Loucy (cell line): ENCODE measurements around the gene PLEKHA4.
"Not testable (repeated sequence)": the region's sequence is repeated elsewhere in the genome, so short reads cannot be mapped to it uniquely, and the experiment has no call there.

Source experiments
- H2AFZ ChIP-seq: fragments of 200-600 bp; sonication (generic); 2 replicates; pipeline ENCODE4 v1.6.0; 2016; ENCODE audit warnings: antibody characterized with exemption, mild to moderate bottlenecking, low read length, moderate library complexity
- H3F3A ChIP-seq: fragments of 200-600 bp; 2 replicates; pipeline ENCODE4 v1.6.0; 2016; ENCODE audit warnings: antibody characterized with exemption, low read depth, mild to moderate bottlenecking
- H3K27me3 ChIP-seq: fragments of 200-600 bp; sonication (generic); 2 replicates; pipeline ENCODE4 v1.6.1; 2014; ENCODE audit warnings: low read length, mild to moderate bottlenecking; ENCODE audit not compliant: insufficient read depth, poor library complexity, severe bottlenecking
- H3K36me3 ChIP-seq: fragments of 200-600 bp; sonication (generic); 2 replicates; pipeline ENCODE4 v1.6.1; 2016; ENCODE audit warnings: low read length; ENCODE audit not compliant: insufficient read depth
- H3K4me1 ChIP-seq: fragments of 200-600 bp; sonication (generic); 2 replicates; pipeline ENCODE4 v1.5.1; 2014; ENCODE audit warnings: low read length, mild to moderate bottlenecking; ENCODE audit not compliant: insufficient read depth, poor library complexity, severe bottlenecking
- H3K4me2 ChIP-seq: fragments of 200-600 bp; sonication (generic); 2 replicates; pipeline ENCODE4 v1.6.0; 2014; ENCODE audit warnings: antibody characterized with exemption, low read length, low read depth, mild to moderate bottlenecking; ENCODE audit not compliant: poor library complexity, severe bottlenecking
- H3K4me3 ChIP-seq: fragments of 200-600 bp; sonication (generic); 2 replicates; pipeline ENCODE4 v1.5.1; 2014; ENCODE audit warnings: low read length, mild to moderate bottlenecking, mixed read lengths; ENCODE audit not compliant: poor library complexity, severe bottlenecking
- H3K79me2 ChIP-seq: fragments of 200-600 bp; sonication (generic); 2 replicates; pipeline ENCODE4 v1.6.1; 2014; ENCODE audit warnings: low read length; ENCODE audit not compliant: insufficient read depth
- H3K9ac ChIP-seq: fragments of 200-600 bp; sonication (generic); 2 replicates; pipeline ENCODE4 v1.6.0; 2014; ENCODE audit warnings: mild to moderate bottlenecking, low read depth, low read length, moderate library complexity; ENCODE audit not compliant: poor library complexity, severe bottlenecking
- H3K9me2 ChIP-seq: fragments of 200-600 bp; sonication (generic); replicated peaks from 2 replicates; pipeline ENCODE4 v1.6.1; 2016; ENCODE audit warnings: low read depth, low read length, mixed read lengths
- H3K9me3 ChIP-seq: fragments of 200-600 bp; sonication (generic); 2 replicates; pipeline ENCODE4 v1.6.1; 2014; ENCODE audit warnings: mild to moderate bottlenecking, antibody characterized with exemption, low read length, low read depth; ENCODE audit not compliant: insufficient read depth
- H4K20me1 ChIP-seq: fragments of 200-600 bp; sonication (generic); 2 replicates; pipeline ENCODE4 v1.6.0; 2014; ENCODE audit warnings: antibody characterized with exemption, low read length, mild to moderate bottlenecking; ENCODE audit not compliant: insufficient read depth, poor library complexity, severe bottlenecking
- CTCF ChIP-seq: fragments of 200-600 bp; sonication (generic); conservative IDR thresholded peaks from 2 replicates; pipeline ENCODE4 v1.5.1; 2014; ENCODE audit warnings: mild to moderate bottlenecking, antibody characterized with exemption, low read length
- EZH2phosphoT487 ChIP-seq: fragments of 200-600 bp; IDR thresholded peaks from 2 replicates; pipeline ENCODE4 v1.6.1; 2018; ENCODE audit warnings: antibody characterized with exemption, mild to moderate bottlenecking, moderate library complexity, borderline replicate concordance

Gene PLEKHA4

DNA sequence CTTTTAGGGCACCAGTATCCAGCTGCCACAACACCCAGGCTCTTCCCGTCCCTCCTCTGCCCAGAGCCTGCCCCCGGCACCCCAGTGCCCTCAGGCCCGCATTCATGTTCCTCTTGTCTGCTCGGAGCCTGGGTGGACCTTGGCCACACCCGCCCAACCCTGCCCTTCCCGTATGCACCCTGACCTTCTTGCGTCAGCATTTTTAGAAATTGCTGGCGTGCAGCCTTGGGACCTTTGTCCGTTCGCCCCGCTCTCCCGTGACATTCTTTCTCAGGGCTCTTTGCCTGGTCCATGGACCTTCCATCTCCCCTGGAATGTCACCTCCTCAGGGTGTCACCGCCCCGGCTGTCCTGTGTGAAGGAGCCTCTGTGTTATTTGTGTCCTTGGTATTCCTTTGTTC lies 39.3 kb upstream of the PLEKHA4 start:
- H3K4me1 ChIP-seq, result no peaks in the 10 kb centered on the region
- no peak overlapping the region for H2AFZ ChIP-seq
- H3F3A ChIP-seq, result no peaks in the 10 kb centered on the region
- H3K4me3 ChIP-seq, result no peak overlapping the region
- H3K36me3 ChIP-seq, result peaks cover 11% of the 10 kb centered on the region; the same call in 1 of the 2 replicates
- no peaks in the 10 kb centered on the region for H3K79me2 ChIP-seq
- no peaks in the 10 kb centered on the region for H3K27me3 ChIP-seq
- TF ChIP-seq CTCF (no peak), EZH2phosphoT487 (no peak)
- no peaks in the 10 kb centered on the region for H4K20me1 ChIP-seq
- H3K9ac ChIP-seq, result no peak overlapping the region
- no peaks in the 10 kb centered on the region for H3K9me3 ChIP-seq
- H3K4me2 ChIP-seq, result no peak overlapping the region
- H3K9me2 ChIP-seq, result no peaks in the 10 kb centered on the region

DNA sequence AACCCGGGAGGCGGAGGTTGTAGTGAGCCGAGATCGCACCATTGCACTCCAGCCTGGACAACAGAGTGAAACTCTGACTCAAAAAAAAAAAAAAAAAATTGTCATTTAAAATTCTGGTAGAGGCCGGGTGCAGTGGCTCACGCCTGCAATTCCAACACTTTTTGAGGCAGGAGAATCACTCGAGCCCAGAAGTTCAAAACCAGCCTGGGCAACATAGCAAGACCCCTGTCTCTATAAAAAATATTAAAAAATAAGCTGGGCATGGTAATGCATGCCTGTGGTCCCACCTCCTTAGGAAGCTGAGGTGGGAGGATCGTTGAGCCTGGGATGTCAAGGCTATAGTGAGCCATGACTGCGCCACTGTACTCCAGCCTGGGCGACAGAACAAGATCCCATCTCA lies 37.9 kb upstream of the PLEKHA4 start:
- Histone ChIP-seq H3F3A (no peaks in the 10 kb centered on the region), H3K4me2 (no peak overlapping the region), H3K27me3 (no peaks in the 10 kb centered on the region), H3K9me2 (no peaks in the 10 kb centered on the region), H3K79me2 (peaks cover 5% of the 10 kb centered on the region; the same call in 1 of the 2 replicates), H4K20me1 (no peaks in the 10 kb centered on the region), H3K4me1 (peaks cover 7% of the 10 kb centered on the region), H3K9ac (no peak overlapping the region), H2AFZ (no peak overlapping the region), H3K9me3 (no peaks in the 10 kb centered on the region), H3K4me3 (no peak overlapping the region), H3K36me3 (peaks cover 3% of the 10 kb centered on the region; the same call in 1 of the 2 replicates)
- TF ChIP-seq EZH2phosphoT487, result no peak
- TF ChIP-seq CTCF, result no peak

DNA sequence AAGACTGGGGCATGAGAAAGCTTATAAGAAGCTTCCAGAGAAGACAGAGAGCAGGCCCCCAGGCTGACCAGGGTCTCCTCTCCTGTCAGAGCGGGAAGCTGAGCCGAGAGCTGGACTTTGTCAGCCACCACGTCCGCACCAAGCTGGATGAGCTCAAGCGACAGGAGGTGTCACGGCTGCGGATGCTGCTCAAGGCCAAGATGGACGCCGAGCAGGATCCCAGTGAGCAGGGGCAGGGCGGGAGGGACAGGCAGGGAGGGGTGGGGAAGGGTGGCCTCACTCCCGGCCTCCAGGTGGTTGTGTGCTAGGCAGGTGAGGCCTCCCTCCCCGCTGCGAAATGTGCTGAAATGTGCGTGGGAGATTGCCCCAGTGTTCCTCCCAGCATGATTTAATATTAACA lies 37.2 kb upstream of the PLEKHA4 start:
- Histone ChIP-seq H3K4me3 (no peak overlapping the region), H3K4me2 (no peak overlapping the region), H3F3A (no peaks in the 10 kb centered on the region), H3K36me3 (peaks cover 3% of the 10 kb centered on the region; the same call in 1 of the 2 replicates), H3K9me3 (no peaks in the 10 kb centered on the region), H3K27me3 (no peaks in the 10 kb centered on the region), H2AFZ (no peak overlapping the region), H3K9ac (no peak overlapping the region), H3K4me1 (peaks cover 13% of the 10 kb centered on the region), H3K9me2 (no peaks in the 10 kb centered on the region), H3K79me2 (peaks cover 11% of the 10 kb centered on the region; the same call in 1 of the 2 replicates), H4K20me1 (peaks cover 4% of the 10 kb centered on the region)
- TF ChIP-seq EZH2phosphoT487 (no peak), CTCF (no peak)

DNA sequence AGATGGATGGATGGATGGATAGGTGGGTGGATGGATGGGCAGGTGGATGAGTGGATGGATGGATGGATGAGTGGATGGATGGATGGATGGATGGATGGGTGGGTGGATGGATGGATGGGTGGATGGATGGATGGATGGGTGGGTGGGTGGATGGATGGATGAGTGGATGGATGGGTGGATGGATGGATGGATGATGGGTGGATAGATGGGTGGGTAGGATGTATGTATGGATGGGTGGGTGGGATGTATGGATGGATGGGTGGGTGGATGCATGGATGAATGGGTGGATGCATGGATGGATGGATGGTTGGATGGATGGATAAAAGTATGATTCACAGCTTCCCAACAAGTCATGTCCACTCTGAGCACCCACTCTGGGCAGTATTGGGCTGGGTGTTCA lies 35.4 kb upstream of the PLEKHA4 start:
- H3K9me2 ChIP-seq, H2AFZ ChIP-seq, H3K9me3 ChIP-seq, H4K20me1 ChIP-seq, H3K9ac ChIP-seq, H3F3A ChIP-seq, H3K4me3 ChIP-seq, H3K4me2 ChIP-seq, H3K36me3 ChIP-seq, H3K27me3 ChIP-seq: not testable (repeated sequence)
- Histone ChIP-seq H3K4me1 (peaks cover 14% of the 10 kb centered on the region), H3K79me2 (peaks cover 16% of the 10 kb centered on the region; the same call in 1 of the 2 replicates)

DNA sequence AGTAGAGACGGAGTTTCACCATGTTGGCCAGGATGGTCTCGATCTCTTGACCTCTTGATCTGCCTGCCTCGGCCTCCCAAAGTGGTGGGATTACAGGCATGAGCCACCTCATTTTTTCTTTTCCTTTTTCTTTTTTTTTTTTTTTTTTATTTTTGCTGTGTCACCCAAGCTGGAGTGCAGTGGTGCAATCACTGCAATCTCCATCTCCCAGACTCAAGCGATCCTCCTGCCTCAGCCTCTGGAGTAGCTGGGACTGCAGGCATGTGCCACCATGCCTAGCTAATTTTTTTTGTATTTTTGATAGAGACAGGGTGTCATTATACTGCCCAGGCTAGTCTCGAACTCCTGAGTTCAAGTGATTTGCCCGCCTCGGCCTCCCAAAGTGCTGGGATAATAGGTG lies 33.9 kb upstream of the PLEKHA4 start:
- Histone ChIP-seq H3K4me1 (peaks cover 14% of the 10 kb centered on the region), H3K4me2 (peak overlapping the region; percentile 94), H3K79me2 (peaks cover 16% of the 10 kb centered on the region; the same call in 1 of the 2 replicates)
- not testable (repeated sequence) for H3K9me2 ChIP-seq, H2AFZ ChIP-seq, H3K9me3 ChIP-seq, H4K20me1 ChIP-seq, H3K36me3 ChIP-seq, H3K9ac ChIP-seq, H3F3A ChIP-seq, H3K27me3 ChIP-seq, H3K4me3 ChIP-seq
